Measurements from ENCODE around the gene TGM5.

The TGM5 gene

DNA sequence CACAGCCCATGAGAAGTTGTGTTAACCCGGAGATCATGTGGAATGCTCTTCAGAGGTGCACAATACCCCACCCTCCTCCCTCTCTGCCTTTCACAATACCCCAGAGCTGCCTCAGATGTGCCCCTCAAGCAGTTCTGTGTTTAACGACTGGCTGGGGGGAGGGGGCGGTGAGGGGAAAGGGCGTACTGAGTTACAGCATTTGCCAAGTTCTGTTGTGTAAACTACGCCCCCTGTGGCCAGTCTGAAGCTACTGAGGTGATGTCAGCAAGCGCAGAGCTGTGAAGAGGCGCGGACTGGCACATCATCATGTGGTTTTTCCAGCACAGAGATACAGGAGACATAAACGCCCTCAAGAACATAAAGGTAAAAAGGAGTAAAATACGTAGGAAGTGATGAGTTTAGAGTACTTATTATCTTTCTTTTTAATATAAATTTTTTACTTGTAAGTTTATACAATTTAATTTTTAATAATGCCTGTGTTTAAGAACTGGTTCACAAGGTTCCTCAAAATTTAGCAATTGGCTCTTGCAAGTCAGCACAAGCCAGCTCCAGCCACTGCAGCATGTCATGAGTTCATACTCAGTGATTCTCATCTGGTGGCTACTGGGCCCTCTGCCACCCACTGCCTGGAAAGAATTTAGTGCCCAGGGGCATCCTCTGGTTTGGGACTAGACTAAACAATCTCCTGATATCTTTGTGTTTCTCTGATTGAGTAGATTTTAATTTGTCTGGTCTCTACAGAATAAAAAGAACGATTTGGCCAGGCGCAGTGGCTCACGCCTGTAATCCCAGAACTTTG, 47.6 kb downstream of the TGM5 start:
- Mint-ChIP-seq H3K9me3 (no peaks in the 10 kb centered on the region), H3K4me1 (no peaks in the 10 kb centered on the region), H3K4me3 (no peak overlapping the region), H3K27ac (no peak overlapping the region), H3K27me3 (no peaks in the 10 kb centered on the region), H3K36me3 (no peaks in the 10 kb centered on the region)

DNA sequence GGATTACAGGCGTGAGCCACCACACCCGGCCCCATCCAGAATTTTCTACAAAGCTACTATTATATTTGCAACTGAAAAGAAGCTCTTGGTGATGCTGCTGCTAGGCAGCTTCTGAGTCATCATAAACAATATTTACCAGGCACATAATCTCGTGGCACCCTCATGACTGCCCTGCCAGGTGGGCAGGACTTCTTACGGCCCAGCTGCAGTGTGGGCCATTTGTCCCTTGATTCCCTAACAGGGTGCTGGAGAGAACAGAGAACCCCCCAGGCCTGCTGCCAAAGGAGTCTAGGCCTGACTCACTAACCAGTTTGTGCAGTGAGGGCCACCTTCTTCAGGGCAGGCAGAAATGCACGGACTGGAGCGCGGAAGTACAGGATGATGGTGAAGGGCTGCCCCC, 50.8 kb downstream of the TGM5 start:
- Mint-ChIP-seq H3K36me3 (no peaks in the 10 kb centered on the region), H3K27me3 (no peaks in the 10 kb centered on the region), H3K27ac (no peak overlapping the region), H3K4me1 (no peaks in the 10 kb centered on the region), H3K9me3 (no peaks in the 10 kb centered on the region), H3K4me3 (no peak overlapping the region)

DNA sequence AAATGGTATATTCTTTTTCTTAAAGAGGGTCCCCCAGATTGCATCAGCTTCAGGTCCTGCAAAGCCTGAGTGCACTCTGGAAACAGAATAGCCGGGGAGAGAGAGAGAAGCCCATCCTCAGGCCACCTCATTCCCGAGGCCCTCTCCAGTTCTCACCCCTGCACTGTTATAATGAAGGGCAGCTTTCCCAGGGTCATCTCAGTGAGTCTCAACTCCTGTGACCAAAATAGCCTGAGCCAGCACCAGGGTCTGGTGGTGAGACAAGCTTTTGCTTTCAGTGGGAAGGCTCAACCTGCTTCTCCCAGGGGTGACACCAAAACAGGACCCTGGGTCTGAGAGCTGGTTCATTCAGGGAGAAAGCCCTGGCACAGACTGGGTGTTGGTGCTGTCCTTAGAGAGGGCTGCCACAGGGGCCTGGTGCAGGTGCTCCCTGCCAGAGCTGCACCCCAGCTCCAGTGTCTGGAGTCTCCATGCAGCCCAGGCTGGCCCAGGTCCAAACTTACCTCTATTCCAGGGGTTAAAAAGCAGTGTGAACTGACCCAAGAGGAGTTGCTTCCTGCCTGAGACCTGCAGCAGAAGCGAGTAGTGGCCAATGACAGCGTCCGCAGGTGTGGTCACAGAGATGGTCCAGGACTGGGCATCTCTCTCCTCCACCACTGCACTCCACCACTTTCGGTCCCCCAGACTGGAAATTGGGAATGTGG, 52.0 kb downstream of the TGM5 start:
- Mint-ChIP-seq H3K4me1 (no peaks in the 10 kb centered on the region), H3K27me3 (peaks cover 2% of the 10 kb centered on the region), H3K27ac (no peak overlapping the region), H3K4me3 (no peak overlapping the region), H3K9me3 (no peaks in the 10 kb centered on the region), H3K36me3 (no peaks in the 10 kb centered on the region)

DNA sequence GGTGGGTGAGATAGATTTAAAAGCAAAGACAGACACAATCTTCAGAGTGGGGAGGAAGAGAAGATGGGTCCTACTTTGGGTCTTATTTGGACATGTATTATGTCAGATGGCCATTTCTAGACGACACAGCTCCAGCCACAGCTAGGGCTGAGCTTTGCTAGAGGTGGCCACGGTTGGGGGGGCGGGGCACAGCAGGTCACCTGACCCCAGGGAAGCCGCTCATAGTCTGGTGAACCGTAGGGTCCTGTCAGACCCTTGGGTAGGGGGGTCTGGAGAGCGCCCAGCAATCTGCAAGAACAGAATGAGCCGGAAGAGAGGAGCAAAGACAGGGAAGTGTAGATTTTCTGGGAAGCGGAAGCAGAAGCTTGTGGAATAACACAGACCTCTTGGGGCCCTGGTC, 52.6 kb downstream of the TGM5 start:
- H3K27me3 Mint-ChIP-seq = peaks cover 2% of the 10 kb centered on the region
- no peaks in the 10 kb centered on the region for H3K9me3 Mint-ChIP-seq
- H3K27ac Mint-ChIP-seq = no peak overlapping the region
- no peaks in the 10 kb centered on the region for H3K4me1 Mint-ChIP-seq
- no peaks in the 10 kb centered on the region for H3K36me3 Mint-ChIP-seq
- H3K4me3 Mint-ChIP-seq = no peak overlapping the region

DNA sequence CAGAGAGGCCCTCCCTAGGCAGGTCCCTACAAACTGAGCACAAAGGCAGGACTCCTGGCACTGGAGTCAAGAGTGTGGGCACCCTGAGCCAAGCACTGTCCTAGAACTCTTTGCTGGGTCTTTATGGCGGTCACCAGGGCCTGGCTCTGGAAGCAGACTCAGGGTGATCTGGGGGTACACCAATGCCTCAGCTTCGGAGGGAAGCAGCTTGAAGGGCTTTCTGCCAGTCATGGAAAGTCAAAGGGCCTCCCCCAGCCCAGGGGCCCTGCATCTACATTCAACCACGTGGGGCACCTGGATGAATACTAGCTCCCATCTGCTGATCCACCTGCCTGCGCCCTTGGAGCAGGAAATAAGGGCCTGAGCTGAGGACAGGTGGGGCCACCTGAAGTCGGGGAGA, 53.3 kb downstream of the TGM5 start:
- Mint-ChIP-seq H3K27ac (no peak overlapping the region), H3K27me3 (peaks cover 5% of the 10 kb centered on the region), H3K36me3 (no peaks in the 10 kb centered on the region), H3K4me1 (no peaks in the 10 kb centered on the region), H3K9me3 (no peaks in the 10 kb centered on the region), H3K4me3 (no peak overlapping the region)

DNA sequence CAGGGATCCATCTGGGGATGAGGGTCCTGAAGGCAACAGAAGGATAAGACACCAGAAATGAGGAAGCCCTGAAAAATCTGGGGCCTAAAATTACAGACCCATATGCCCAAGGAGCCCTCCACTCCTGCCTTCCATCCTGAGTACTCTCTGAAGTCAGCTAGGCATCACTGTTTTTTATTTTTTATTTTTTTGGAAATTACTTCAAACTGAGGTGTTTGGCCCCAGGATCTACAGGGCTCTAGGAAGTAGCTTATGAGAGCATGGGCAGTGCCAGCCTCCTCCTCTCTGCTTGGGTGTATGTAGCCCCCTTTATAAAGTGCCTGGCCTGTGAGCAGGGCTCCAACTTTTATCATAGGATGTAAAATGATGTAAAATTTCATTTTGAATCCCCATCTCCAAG, 53.8 kb downstream of the TGM5 start:
- no peaks in the 10 kb centered on the region for H3K4me1 Mint-ChIP-seq
- peaks cover 6% of the 10 kb centered on the region for H3K27me3 Mint-ChIP-seq
- H3K36me3 Mint-ChIP-seq = no peaks in the 10 kb centered on the region
- no peak overlapping the region for H3K4me3 Mint-ChIP-seq
- H3K9me3 Mint-ChIP-seq = no peaks in the 10 kb centered on the region
- H3K27ac Mint-ChIP-seq = no peak overlapping the region

DNA sequence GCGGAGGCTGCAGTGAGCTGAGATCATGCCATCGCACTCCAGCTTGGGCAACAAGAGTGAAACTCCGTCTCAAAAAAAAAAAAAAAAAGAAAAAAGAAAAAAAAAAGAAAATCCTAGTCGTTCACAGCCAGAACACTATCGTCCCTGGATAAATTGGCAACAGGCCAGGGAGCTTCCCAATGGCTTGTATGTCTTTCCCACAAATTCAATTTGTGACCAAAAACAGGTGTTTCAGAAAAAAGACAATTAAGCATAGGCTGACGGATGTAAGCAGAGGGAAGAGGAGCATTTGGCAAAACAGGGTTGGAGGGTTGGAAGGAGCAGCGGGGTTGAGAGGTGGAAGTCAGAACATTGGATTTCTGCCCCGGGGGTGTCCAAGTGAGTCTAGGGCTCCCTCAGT, 54.4 kb downstream of the TGM5 start:
- H3K27me3 Mint-ChIP-seq = peaks cover 6% of the 10 kb centered on the region
- no peaks in the 10 kb centered on the region for H3K36me3 Mint-ChIP-seq
- H3K4me3 Mint-ChIP-seq = no peak overlapping the region
- no peaks in the 10 kb centered on the region for H3K9me3 Mint-ChIP-seq
- no peaks in the 10 kb centered on the region for H3K4me1 Mint-ChIP-seq
- H3K27ac Mint-ChIP-seq = no peak overlapping the region

DNA sequence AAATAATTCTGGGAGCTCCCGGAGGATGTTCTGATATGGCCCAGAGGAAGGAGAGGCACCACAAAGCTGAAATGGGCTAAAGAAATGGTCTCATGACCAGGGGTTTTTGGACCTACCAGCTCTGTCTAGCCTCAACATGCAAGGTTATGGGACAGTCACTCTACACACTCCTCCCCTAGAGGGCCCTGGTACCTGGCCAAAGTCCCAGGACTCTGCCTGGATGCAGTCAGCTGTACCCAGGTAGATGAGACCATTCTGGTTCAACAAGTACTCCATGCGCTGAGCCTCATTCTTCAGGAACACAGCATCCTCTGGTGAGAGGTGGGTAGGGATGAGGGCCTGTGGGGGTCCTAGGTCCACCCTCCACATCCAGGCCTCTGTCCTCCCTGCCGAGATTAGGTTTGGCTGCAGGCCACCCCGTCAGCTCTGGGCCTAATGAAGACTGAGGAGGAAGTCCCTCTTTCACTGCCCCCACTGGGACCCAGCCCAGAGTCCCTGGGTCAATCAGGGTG, 55.4 kb downstream of the TGM5 start:
- Mint-ChIP-seq H3K36me3 (no peaks in the 10 kb centered on the region), H3K9me3 (no peaks in the 10 kb centered on the region)

DNA sequence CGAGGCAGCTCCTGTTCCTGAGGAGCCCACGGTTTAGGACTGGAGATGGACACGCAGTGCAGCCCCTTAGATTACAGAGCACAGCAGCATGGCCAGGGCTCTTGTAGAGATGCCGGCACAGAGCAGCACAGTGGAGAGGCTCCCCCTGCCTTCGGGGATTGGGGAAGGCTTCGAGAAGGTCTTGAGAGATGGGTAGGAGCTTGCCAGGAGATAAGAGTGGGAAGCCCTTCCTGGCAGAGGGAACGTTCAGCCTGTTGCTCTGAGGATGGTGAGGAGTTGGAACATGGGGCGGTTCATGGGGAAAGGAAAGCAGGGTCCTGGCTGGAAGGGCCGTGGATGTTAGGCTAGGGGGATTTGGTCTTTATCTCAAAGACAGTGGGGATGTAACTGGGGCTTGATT, 55.9 kb downstream of the TGM5 start:
- Mint-ChIP-seq H3K27ac (no peak overlapping the region), H3K9me3 (no peaks in the 10 kb centered on the region), H3K4me3 (no peak overlapping the region), H3K4me1 (no peaks in the 10 kb centered on the region), H3K36me3 (no peaks in the 10 kb centered on the region), H3K27me3 (peaks cover 6% of the 10 kb centered on the region)

More for the DNA sequence above, 55.4 kb downstream of the TGM5 start:
- H3K27ac Mint-ChIP-seq = no peak overlapping the region
- no peaks in the 10 kb centered on the region for H3K4me1 Mint-ChIP-seq
- H3K4me3 Mint-ChIP-seq = no peak overlapping the region
- peaks cover 6% of the 10 kb centered on the region for H3K27me3 Mint-ChIP-seq

DNA sequence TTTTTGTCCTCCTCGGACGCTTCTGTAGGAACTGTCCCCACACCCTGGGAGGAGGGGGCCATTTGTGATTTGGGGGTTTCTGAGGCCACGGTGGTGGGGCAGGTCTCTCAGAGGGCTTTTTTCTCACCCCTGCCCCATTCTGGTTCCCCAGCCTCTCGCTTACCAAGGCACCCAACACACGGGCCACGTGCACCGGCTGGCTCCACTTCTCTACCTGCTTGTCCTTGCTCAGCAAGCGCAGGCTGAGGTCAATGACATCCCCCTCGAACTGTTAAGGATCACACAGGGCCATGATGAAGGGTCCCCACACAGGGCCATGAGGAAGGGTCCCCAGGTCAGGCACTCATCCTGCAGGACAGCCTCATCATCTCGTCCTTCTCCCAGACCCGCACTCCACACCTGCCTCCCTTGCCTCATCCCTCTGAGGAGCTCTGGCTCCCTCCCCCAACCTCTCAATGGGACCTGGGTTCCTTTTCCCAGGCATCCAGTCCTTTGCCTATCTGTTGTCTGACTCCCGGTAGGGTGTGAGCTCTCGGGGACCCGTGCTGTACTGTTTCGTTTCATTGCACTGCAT, 56.5 kb downstream of the TGM5 start:
- no peak overlapping the region for H3K27ac Mint-ChIP-seq
- no peaks in the 10 kb centered on the region for H3K4me1 Mint-ChIP-seq
- no peak overlapping the region for H3K4me3 Mint-ChIP-seq
- no peaks in the 10 kb centered on the region for H3K9me3 Mint-ChIP-seq
- no peaks in the 10 kb centered on the region for H3K36me3 Mint-ChIP-seq
- peaks cover 6% of the 10 kb centered on the region for H3K27me3 Mint-ChIP-seq

DNA sequence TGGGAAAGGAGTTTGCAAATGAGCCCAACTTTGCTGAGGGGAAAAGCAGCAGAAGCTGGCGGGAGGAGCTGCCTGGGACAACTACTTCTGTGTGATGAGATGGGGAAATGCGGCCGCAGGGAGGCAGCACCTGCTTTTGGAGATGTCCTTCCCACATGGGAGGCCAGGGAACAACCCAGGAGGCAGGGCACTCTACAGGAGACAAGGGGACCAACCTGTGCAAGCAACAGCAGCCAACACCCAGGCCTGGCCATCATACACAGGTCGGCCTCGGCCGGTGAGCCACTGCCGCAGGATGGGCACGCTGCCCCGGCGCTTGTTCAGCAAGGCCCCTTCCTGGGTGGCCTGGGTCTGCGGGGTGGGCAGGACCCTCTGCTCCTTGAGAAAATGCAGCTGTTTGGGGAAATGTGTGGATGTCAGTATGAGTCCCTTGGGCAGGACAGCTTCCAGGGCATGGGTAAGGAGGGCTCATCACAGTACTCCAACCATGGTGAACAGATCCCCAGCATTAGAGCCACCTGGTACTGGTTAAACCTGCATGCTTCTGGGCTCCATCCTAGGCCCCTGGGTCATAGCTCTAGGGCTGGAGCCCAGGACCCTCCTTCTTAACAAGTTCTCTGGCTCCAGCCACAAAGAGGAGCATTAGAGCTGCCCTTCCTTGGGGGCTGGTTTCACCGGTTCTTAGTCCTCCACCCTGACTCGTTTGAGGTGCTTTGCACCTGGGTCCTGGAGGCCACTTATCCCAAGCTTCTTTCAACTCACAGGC, 57.5 kb downstream of the TGM5 start:
- no peaks in the 10 kb centered on the region for H3K36me3 Mint-ChIP-seq
- H3K27me3 Mint-ChIP-seq = peaks cover 6% of the 10 kb centered on the region
- peak overlapping the region; percentile 30 for H3K27ac Mint-ChIP-seq

DNA sequence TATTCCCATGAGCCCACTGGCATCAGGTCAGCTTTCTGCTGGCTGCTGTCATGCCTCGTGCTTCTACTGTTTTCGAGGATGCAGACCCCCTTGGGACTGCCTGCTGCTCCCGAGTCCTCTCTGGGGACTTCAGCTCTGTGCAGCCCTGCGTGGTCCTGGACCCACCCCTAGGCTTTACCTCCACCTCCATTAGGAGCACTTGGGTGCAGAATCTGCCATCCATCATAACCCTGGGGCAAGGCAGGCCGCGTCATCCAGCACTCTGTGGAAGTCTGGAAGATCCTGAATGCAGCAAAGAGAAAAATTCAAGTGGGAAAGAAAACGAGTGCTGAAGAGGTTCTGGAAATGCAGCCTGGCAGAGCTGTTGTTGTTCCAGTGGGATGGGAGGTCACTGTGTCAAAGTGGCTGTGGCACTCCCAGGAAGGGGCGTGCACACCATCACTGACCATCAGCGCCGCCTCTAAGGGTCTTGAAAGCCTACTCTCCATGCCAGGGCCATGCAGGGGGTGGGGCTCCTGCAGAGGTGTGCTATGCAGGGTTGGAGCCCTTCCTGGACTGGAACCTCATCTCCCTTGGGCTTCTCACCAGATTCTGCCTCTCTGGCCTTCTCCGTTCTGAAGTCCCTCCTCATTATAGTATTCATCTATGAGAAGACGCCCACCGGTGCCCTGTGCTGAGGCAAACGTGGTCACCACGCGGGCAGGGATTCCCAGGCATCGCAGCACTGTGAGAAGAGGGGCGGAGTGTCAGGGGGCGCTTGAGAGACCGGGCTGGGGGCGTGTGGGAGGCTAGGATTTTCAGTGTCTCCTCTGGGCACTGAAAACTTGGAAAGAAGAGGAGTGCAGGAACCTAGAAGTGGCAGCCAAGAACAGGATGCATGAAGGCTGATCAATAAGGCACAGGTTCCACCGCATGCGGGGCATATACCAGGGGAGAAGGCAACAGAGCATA, 58.4 kb downstream of the TGM5 start:
- Mint-ChIP-seq H3K4me1 (peaks cover 7% of the 10 kb centered on the region), H3K27ac (no peak overlapping the region), H3K27me3 (peaks cover 6% of the 10 kb centered on the region), H3K36me3 (no peaks in the 10 kb centered on the region), H3K9me3 (no peaks in the 10 kb centered on the region), H3K4me3 (no peak overlapping the region)

More for the DNA sequence above, 57.5 kb downstream of the TGM5 start:
- no peaks in the 10 kb centered on the region for H3K9me3 Mint-ChIP-seq
- H3K4me1 Mint-ChIP-seq = peaks cover 4% of the 10 kb centered on the region
- no peak overlapping the region for H3K4me3 Mint-ChIP-seq

DNA sequence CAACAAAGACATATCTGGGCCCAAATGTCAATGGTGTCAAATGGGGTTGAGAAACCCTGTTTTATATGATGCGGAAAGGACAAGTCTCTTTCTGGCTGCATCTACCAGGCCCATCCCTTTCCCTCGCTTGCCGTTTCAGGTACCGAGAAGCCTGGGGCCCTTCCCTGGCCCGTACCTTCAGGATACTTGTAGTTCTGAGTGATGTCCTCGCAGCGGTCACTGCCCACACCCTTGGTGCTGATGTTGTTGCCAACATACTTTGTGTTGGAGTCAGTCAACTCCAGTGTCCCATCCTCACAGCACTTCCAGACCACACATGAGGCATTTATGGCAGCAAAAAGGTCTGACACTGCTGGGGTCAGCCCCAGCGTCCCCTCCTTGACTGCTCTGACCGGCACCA, 59.7 kb downstream of the TGM5 start:
- no peak overlapping the region for H3K4me3 Mint-ChIP-seq

DNA sequence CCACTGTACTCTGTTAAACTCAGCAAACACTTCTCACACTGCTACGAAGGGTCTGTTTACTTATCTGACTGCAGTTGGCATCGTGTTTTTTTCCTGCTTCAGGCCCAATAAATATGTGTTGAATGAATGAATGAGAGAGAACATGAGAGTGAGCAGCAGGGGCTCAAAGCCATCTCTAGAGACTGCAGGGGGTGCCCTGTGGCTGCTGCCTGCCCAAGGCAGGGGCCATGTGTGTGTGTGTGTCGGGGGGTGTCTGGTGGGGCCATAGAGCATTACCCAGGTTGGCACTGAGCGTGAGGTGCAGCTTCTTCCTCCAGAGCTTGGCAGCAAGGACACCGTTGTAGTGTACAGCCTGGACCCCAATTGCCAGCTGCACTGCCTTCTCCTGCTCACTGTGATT, 60.7 kb downstream of the TGM5 start:
- H3K4me3 Mint-ChIP-seq = no peak overlapping the region

More for the DNA sequence above, 59.7 kb downstream of the TGM5 start:
- peaks cover 7% of the 10 kb centered on the region for H3K4me1 Mint-ChIP-seq
- no peaks in the 10 kb centered on the region for H3K36me3 Mint-ChIP-seq
- peaks cover 6% of the 10 kb centered on the region for H3K27me3 Mint-ChIP-seq
- H3K9me3 Mint-ChIP-seq = no peaks in the 10 kb centered on the region
- H3K27ac Mint-ChIP-seq = no peak overlapping the region

More for the DNA sequence above, 60.7 kb downstream of the TGM5 start:
- peaks cover 6% of the 10 kb centered on the region for H3K27me3 Mint-ChIP-seq
- H3K36me3 Mint-ChIP-seq = no peaks in the 10 kb centered on the region
- peaks cover 7% of the 10 kb centered on the region for H3K4me1 Mint-ChIP-seq
- no peaks in the 10 kb centered on the region for H3K9me3 Mint-ChIP-seq
- no peak overlapping the region for H3K27ac Mint-ChIP-seq
